GM23338 (cell line): ENCODE data around the gene LRRFIP1. TPM values are rescaled to one million over a fixed set of nuclear protein-coding genes. Genes with fewer than 3 reads are reported as not detected.

Experiments used
- ATAC-seq: fragments of 200-7000 bp; cut with Tn5 transposase; 3 replicates; pipeline ENCODE4 v1.9.1; 2020
- DNase-seq: peaks from one replicate; pipeline ENCODE4 v3.0.0-alpha.2; 2015; ENCODE audit warnings: low spot score
- H2AFZ ChIP-seq: fragments of 200-600 bp; sonication (generic); 2 replicates; pipeline ENCODE4 v1.8.0; 2016; ENCODE audit warnings: antibody characterized with exemption, mild to moderate bottlenecking, moderate library complexity
- H3F3A ChIP-seq: fragments of 200-600 bp; sonication (generic); replicated peaks from 2 replicates; pipeline ENCODE4 v1.8.0; 2017; ENCODE audit warnings: antibody characterized with exemption, mixed run types, low read depth
- H3K27ac ChIP-seq: fragments of 200-600 bp; sonication (generic); 2 replicates; pipeline ENCODE4 v1.6.1; 2016; ENCODE audit warnings: low read depth
- H3K27me3 ChIP-seq: fragments of 200-600 bp; sonication (generic); 2 replicates; pipeline ENCODE4 v1.8.0; 2016; ENCODE audit warnings: mild to moderate bottlenecking, mixed run types, moderate library complexity; ENCODE audit not compliant: insufficient read depth
- H3K36me3 ChIP-seq: fragments of 200-600 bp; sonication (generic); 2 replicates; pipeline ENCODE4 v1.8.0; 2016; ENCODE audit warnings: mild to moderate bottlenecking; ENCODE audit not compliant: insufficient read depth
- H3K4me1 ChIP-seq: fragments of 200-600 bp; sonication (generic); 2 replicates; pipeline ENCODE4 v1.8.0; 2016; ENCODE audit warnings: mild to moderate bottlenecking, moderate library complexity; ENCODE audit not compliant: insufficient read depth
- H3K4me2 ChIP-seq: fragments of 200-600 bp; sonication (generic); 2 replicates; pipeline ENCODE4 v1.7.1; 2017; ENCODE audit warnings: mixed run types
- H3K4me3 ChIP-seq: fragments of 200-600 bp; sonication (generic); 2 replicates; pipeline ENCODE4 v1.6.1; 2016; ENCODE audit warnings: mixed run types
- H3K79me2 ChIP-seq: fragments of 200-600 bp; sonication (generic); replicated peaks from 2 replicates; pipeline ENCODE4 v1.8.0; 2017; ENCODE audit warnings: mild to moderate bottlenecking; ENCODE audit not compliant: insufficient read depth
- H3K9me2 ChIP-seq: fragments of 200-600 bp; sonication (generic); 2 replicates; pipeline ENCODE4 v1.8.0; 2017; ENCODE audit not compliant: insufficient read depth
- H4K20me1 ChIP-seq: fragments of 200-600 bp; sonication (generic); replicated peaks from 2 replicates; pipeline ENCODE4 v1.8.0; 2017; ENCODE audit warnings: mild to moderate bottlenecking; ENCODE audit not compliant: insufficient read depth
- H3K27ac Mint-ChIP-seq: 2 replicates; pipeline ENCODE4 v1.8.0; 2020; ENCODE audit warnings: inconsistent platforms, mild to moderate bottlenecking, moderate library complexity, mixed read lengths
- H3K27me3 Mint-ChIP-seq: 3 replicates; pipeline ENCODE4 v1.8.0; 2022; ENCODE audit warnings: low read depth, mild to moderate bottlenecking, moderate library complexity, mixed read lengths, inconsistent platforms; ENCODE audit not compliant: insufficient read depth, poor library complexity
- H3K36me3 Mint-ChIP-seq: 3 replicates; pipeline ENCODE4 v1.8.0; 2021; ENCODE audit warnings: low read depth, mild to moderate bottlenecking, inconsistent platforms, moderate library complexity, mixed read lengths
- H3K4me1 Mint-ChIP-seq: 3 replicates; pipeline ENCODE4 v1.8.0; 2020; ENCODE audit warnings: mild to moderate bottlenecking, inconsistent platforms, mixed read lengths
- H3K4me3 Mint-ChIP-seq: 3 replicates; pipeline ENCODE4 v1.8.0; 2021; ENCODE audit warnings: moderate library complexity, mild to moderate bottlenecking, inconsistent platforms, mixed read lengths
- H3K9me3 Mint-ChIP-seq: 3 replicates; pipeline ENCODE4 v1.8.0; 2020; ENCODE audit warnings: moderate library complexity, mild to moderate bottlenecking, inconsistent platforms, mixed read lengths
- CREB1 ChIP-seq: fragments of 250-450 bp; sonication (Bioruptor Pico); IDR thresholded peaks from 2 replicates; pipeline ENCODE4 v1.5.0; 2020; ENCODE audit warnings: low read depth, mild to moderate bottlenecking, moderate library complexity
- ETS1 ChIP-seq: IDR thresholded peaks from 2 replicates; pipeline ENCODE4 v1.6.1; 2016; ENCODE audit warnings: antibody characterized with exemption
- EZH2phosphoT487 ChIP-seq: fragments of 200-600 bp; sonication (generic); IDR thresholded peaks from one replicate; pipeline ENCODE4 v1.8.1; 2018; ENCODE audit warnings: antibody characterized with exemption; ENCODE audit not compliant: unreplicated experiment
- JUNB ChIP-seq: IDR thresholded peaks from one replicate; pipeline ENCODE4 v1.6.1; 2016; ENCODE audit warnings: antibody characterized with exemption; ENCODE audit not compliant: unreplicated experiment
- STAT1 ChIP-seq: IDR thresholded peaks from one replicate; pipeline ENCODE4 v1.6.1; 2016; ENCODE audit warnings: antibody characterized with exemption; ENCODE audit not compliant: unreplicated experiment
- ZNF114 ChIP-seq: fragments of 250-450 bp; sonication (Bioruptor Pico); IDR thresholded peaks from 2 replicates; pipeline ENCODE4 v1.5.0; 2020; ENCODE audit warnings: mild to moderate bottlenecking, moderate library complexity
- ZNF331 ChIP-seq: fragments of 250-450 bp; sonication (Bioruptor Pico); IDR thresholded peaks from 2 replicates; pipeline ENCODE4 v1.5.0; 2020; ENCODE audit warnings: low read depth, mild to moderate bottlenecking, moderate library complexity
- polyA plus RNA-seq: library from polyadenylated mRNA; unstranded; fragments of >200 nt; fragmentation: Nextera tagmentation; extraction: Ambion mirVana; gene quantifications from 2 replicates; pipeline ENCODE4 v1.2.1, GENCODE V29; 2016
- total RNA-seq: library from RNA; depleted of rRNA; stranded (reverse); fragments of >200 nt; shearing (Covaris generic); gene quantifications from 2 replicates; pipeline ENCODE4 v1.2.3, GENCODE V29; 2014
- TF ChIP-seq, protein P1 (sequence below): fragments of 250-450 bp; sonication (Bioruptor Pico); IDR thresholded peaks from 2 replicates; pipeline ENCODE4 v1.5.0; 2020; ENCODE audit warnings: mild to moderate bottlenecking, moderate library complexity
- TF ChIP-seq, protein P2 (sequence below): IDR thresholded peaks from one replicate; pipeline ENCODE4 v1.6.1; 2018; ENCODE audit warnings: antibody characterized with exemption; ENCODE audit not compliant: unreplicated experiment

Gene LRRFIP1
- total and polyA plus RNA-seq, 2 experiments from 2014 or later, result 59.6 to 178 TPM

DNA sequence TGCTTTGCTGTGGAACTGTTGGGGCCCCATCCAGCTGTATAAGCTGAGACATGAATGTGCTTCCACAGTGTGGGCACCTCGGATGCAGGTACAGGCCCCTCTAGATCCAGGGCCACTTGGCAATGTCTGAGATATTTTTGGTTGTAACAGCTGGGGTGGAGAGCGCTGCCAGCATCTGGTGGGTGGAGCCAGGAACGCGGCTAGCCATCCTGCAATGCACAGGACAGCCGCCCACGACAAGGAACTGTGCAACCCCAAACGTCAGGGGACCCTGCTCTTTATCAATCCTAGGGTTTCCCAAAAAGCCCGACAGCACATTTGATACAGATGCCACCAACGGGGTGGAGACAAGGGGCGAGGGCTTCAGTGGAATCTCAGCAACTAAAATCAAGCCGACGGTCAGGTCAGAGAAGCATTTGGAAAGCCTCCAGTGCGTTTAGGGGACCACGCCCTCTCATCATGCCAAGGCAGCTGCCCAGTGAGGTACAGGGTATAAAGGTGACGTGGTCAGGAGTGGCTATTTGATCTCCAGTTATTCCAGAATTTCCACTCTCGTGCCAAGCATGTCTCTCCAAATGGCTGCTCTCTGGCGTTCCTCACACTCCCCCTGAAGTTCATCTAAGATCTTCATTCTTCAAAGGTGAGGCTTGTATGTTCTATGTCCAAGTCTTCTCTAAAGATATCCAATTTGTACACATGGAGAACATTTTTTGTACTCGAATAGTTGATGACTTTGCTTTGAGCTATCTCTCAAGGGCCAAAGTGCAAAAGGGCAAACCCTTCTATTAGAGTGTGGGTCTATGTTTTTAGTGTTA lies 55.7 kb downstream of the LRRFIP1 start:
- Histone ChIP-seq H3K4me1 (no peaks in the 10 kb centered on the region), H3K36me3 (no peaks in the 10 kb centered on the region), H2AFZ (no peak overlapping the region), H3K4me3 (no peak overlapping the region), H4K20me1 (no peaks in the 10 kb centered on the region), H3K27me3 (no peaks in the 10 kb centered on the region), H3F3A (no peaks in the 10 kb centered on the region), H3K4me2 (no peak overlapping the region), H3K9me2 (no peaks in the 10 kb centered on the region), H3K79me2 (no peaks in the 10 kb centered on the region), H3K27ac (no peak overlapping the region)
- H3K4me3 Mint-ChIP-seq, result no peak overlapping the region
- no peak for ATAC-seq
- peaks cover 18% of the 10 kb centered on the region for H3K9me3 Mint-ChIP-seq
- H3K27ac Mint-ChIP-seq, result no peak overlapping the region
- peaks cover 2% of the 10 kb centered on the region; the same call in 2 of the 3 replicates for H3K4me1 Mint-ChIP-seq
- peaks cover 3% of the 10 kb centered on the region for H3K27me3 Mint-ChIP-seq
- H3K36me3 Mint-ChIP-seq, result peaks cover 36% of the 10 kb centered on the region
- no peak for DNase-seq
- TF ChIP-seq, protein P1, sequence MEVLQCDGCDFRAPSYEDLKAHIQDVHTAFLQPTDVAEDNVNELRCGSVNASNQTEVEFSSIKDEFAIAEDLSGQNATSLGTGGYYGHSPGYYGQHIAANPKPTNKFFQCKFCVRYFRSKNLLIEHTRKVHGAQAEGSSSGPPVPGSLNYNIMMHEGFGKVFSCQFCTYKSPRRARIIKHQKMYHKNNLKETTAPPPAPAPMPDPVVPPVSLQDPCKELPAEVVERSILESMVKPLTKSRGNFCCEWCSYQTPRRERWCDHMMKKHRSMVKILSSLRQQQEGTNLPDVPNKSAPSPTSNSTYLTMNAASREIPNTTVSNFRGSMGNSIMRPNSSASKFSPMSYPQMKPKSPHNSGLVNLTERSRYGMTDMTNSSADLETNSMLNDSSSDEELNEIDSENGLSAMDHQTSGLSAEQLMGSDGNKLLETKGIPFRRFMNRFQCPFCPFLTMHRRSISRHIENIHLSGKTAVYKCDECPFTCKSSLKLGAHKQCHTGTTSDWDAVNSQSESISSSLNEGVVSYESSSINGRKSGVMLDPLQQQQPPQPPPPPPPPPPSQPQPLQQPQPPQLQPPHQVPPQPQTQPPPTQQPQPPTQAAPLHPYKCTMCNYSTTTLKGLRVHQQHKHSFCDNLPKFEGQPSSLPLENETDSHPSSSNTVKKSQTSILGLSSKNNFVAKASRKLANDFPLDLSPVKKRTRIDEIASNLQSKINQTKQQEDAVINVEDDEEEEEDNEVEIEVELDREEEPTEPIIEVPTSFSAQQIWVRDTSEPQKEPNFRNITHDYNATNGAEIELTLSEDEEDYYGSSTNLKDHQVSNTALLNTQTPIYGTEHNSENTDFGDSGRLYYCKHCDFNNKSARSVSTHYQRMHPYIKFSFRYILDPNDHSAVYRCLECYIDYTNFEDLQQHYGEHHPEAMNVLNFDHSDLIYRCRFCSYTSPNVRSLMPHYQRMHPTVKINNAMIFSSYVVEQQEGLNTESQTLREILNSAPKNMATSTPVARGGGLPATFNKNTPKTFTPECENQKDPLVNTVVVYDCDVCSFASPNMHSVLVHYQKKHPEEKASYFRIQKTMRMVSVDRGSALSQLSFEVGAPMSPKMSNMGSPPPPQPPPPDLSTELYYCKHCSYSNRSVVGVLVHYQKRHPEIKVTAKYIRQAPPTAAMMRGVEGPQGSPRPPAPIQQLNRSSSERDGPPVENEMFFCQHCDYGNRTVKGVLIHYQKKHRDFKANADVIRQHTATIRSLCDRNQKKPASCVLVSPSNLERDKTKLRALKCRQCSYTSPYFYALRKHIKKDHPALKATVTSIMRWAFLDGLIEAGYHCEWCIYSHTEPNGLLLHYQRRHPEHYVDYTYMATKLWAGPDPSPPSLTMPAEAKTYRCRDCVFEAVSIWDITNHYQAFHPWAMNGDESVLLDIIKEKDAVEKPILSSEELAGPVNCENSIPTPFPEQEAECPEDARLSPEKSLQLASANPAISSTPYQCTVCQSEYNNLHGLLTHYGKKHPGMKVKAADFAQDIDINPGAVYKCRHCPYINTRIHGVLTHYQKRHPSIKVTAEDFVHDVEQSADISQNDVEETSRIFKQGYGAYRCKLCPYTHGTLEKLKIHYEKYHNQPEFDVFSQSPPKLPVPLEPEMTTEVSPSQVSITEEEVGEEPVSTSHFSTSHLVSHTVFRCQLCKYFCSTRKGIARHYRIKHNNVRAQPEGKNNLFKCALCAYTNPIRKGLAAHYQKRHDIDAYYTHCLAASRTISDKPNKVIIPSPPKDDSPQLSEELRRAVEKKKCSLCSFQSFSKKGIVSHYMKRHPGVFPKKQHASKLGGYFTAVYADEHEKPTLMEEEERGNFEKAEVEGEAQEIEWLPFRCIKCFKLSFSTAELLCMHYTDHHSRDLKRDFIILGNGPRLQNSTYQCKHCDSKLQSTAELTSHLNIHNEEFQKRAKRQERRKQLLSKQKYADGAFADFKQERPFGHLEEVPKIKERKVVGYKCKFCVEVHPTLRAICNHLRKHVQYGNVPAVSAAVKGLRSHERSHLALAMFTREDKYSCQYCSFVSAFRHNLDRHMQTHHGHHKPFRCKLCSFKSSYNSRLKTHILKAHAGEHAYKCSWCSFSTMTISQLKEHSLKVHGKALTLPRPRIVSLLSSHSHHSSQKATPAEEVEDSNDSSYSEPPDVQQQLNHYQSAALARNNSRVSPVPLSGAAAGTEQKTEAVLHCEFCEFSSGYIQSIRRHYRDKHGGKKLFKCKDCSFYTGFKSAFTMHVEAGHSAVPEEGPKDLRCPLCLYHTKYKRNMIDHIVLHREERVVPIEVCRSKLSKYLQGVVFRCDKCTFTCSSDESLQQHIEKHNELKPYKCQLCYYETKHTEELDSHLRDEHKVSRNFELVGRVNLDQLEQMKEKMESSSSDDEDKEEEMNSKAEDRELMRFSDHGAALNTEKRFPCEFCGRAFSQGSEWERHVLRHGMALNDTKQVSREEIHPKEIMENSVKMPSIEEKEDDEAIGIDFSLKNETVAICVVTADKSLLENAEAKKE (CRISPR knock-in tag), result no peak

DNA sequence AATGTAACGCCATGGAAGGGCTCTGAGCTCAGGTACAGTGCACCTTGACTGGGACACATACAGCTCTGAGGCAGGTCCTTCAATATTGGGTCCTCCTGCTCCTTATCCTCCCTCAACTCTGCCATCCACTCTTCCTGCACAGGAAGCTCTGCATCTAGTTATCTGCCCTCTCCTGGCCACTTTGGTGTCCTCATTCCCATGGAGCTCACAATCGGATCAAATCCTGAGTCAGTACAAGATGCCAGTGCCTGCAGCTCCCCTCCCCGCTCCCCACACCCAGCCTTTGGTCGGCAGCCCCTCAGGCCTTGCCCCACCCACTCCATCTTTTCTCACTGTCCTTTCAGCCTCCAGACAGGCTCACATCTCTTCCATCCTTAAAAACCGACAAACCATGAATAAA lies 58.0 kb downstream of the LRRFIP1 start:
- H3K27ac Mint-ChIP-seq, result no peak overlapping the region
- no peak for TF ChIP-seq CREB1 (CRISPR knock-in tag)
- no peak for TF ChIP-seq EZH2phosphoT487
- TF ChIP-seq ZNF331 (CRISPR knock-in tag), result no peak
- TF ChIP-seq JUNB, result no peak
- no peak for TF ChIP-seq ETS1
- no peak for TF ChIP-seq STAT1
- TF ChIP-seq ZNF114 (CRISPR knock-in tag), result no peak
- TF ChIP-seq, protein P2, sequence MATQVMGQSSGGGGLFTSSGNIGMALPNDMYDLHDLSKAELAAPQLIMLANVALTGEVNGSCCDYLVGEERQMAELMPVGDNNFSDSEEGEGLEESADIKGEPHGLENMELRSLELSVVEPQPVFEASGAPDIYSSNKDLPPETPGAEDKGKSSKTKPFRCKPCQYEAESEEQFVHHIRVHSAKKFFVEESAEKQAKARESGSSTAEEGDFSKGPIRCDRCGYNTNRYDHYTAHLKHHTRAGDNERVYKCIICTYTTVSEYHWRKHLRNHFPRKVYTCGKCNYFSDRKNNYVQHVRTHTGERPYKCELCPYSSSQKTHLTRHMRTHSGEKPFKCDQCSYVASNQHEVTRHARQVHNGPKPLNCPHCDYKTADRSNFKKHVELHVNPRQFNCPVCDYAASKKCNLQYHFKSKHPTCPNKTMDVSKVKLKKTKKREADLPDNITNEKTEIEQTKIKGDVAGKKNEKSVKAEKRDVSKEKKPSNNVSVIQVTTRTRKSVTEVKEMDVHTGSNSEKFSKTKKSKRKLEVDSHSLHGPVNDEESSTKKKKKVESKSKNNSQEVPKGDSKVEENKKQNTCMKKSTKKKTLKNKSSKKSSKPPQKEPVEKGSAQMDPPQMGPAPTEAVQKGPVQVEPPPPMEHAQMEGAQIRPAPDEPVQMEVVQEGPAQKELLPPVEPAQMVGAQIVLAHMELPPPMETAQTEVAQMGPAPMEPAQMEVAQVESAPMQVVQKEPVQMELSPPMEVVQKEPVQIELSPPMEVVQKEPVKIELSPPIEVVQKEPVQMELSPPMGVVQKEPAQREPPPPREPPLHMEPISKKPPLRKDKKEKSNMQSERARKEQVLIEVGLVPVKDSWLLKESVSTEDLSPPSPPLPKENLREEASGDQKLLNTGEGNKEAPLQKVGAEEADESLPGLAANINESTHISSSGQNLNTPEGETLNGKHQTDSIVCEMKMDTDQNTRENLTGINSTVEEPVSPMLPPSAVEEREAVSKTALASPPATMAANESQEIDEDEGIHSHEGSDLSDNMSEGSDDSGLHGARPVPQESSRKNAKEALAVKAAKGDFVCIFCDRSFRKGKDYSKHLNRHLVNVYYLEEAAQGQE, result no peak

More for the DNA sequence above, 58.0 kb downstream of the LRRFIP1 start:
- Histone ChIP-seq H3K27ac (no peak overlapping the region), H3K79me2 (no peaks in the 10 kb centered on the region), H3K4me3 (no peak overlapping the region), H3K27me3 (no peaks in the 10 kb centered on the region), H3F3A (no peaks in the 10 kb centered on the region), H3K4me2 (no peak overlapping the region), H3K9me2 (no peaks in the 10 kb centered on the region), H3K4me1 (no peaks in the 10 kb centered on the region), H3K36me3 (no peaks in the 10 kb centered on the region), H4K20me1 (0 out of 2 replicates have a peak, but pooled peaks cover 4% of the 10 kb centered on the region), H2AFZ (no peak overlapping the region)
- Mint-ChIP-seq H3K9me3 (peaks cover 18% of the 10 kb centered on the region), H3K4me1 (peaks cover 4% of the 10 kb centered on the region; the same call in 2 of the 3 replicates), H3K27me3 (peaks cover 4% of the 10 kb centered on the region), H3K36me3 (peaks cover 39% of the 10 kb centered on the region), H3K4me3 (no peak overlapping the region)
- DNase-seq, result peak; percentile 78
- peak; percentile 90 for ATAC-seq
